Neural cell (in vitro differentiated cells): ENCODE data around the gene MAPK9. TPM values are rescaled to one million over a fixed set of nuclear protein-coding genes. Genes with fewer than 3 reads are reported as not detected.

Experiments used
- H2AFZ ChIP-seq: fragments of 200-600, 300-800 bp; sonication (generic), shearing (Covaris generic); 2 replicates; pipeline ENCODE4 v1.6.0; 2014; ENCODE audit warnings: low read depth, mild to moderate bottlenecking, antibody characterized with exemption, low read length, moderate library complexity
- H3F3A ChIP-seq: fragments of 200-600 bp; shearing (Covaris generic); 2 replicates; pipeline ENCODE4 v1.6.1; 2016; ENCODE audit warnings: mild to moderate bottlenecking, moderate library complexity, mixed read lengths, antibody characterized with exemption, low read length; ENCODE audit not compliant: insufficient read depth, poor library complexity, severe bottlenecking
- H3K27ac ChIP-seq: fragments of 200-600, 300-800 bp; sonication (generic), shearing (Covaris generic); 2 replicates; pipeline ENCODE4 v1.5.1; 2014; ENCODE audit warnings: mild to moderate bottlenecking, low read length, moderate library complexity
- H3K27me3 ChIP-seq: fragments of 300-800, 200-600 bp; sonication (generic), shearing (Covaris generic); 2 replicates; pipeline ENCODE4 v1.6.0; 2014; ENCODE audit warnings: mild to moderate bottlenecking, low read depth, low read length, moderate library complexity; ENCODE audit not compliant: insufficient read depth
- H3K36me3 ChIP-seq: fragments of 300-800, 200-600 bp; sonication (generic), shearing (Covaris generic); 2 replicates; pipeline ENCODE4 v1.5.1; 2014; ENCODE audit warnings: mild to moderate bottlenecking, antibody characterized with exemption, low read length, moderate library complexity; ENCODE audit not compliant: insufficient read depth
- H3K4me2 ChIP-seq: fragments of 300-800, 200-600 bp; sonication (generic), shearing (Covaris generic); 2 replicates; pipeline ENCODE4 v1.6.0; 2014; ENCODE audit warnings: mild to moderate bottlenecking, low read length
- H3K4me3 ChIP-seq: fragments of 300-800, 200-600 bp; sonication (generic), shearing (Covaris generic); 2 replicates; pipeline ENCODE4 v1.5.1; 2014; ENCODE audit warnings: mild to moderate bottlenecking, low read length, moderate library complexity
- H3K79me2 ChIP-seq: fragments of 200-600 bp; shearing (Covaris generic); replicated peaks from 2 replicates; pipeline ENCODE4 v1.6.0; 2014; ENCODE audit warnings: mild to moderate bottlenecking, low read length, moderate library complexity; ENCODE audit not compliant: insufficient read depth
- H3K9ac ChIP-seq: fragments of 300-800, 200-600 bp; sonication (generic), shearing (Covaris generic); 2 replicates; pipeline ENCODE4 v1.6.1; 2016; ENCODE audit warnings: mild to moderate bottlenecking, low read length, mixed read lengths
- H3K9me2 ChIP-seq: fragments of 200-600 bp; shearing (Covaris generic); 2 replicates; pipeline ENCODE4 v1.6.1; 2016; ENCODE audit warnings: mild to moderate bottlenecking, low read length, mixed read lengths; ENCODE audit not compliant: insufficient read depth
- H3K9me3 ChIP-seq: fragments of 200-600, 300-800 bp; sonication (generic), shearing (Covaris generic); 2 replicates; pipeline ENCODE4 v1.6.1; 2016; ENCODE audit warnings: mild to moderate bottlenecking, mixed run types, low read length, moderate library complexity, mixed read lengths
- H4K20me1 ChIP-seq: fragments of 200-600 bp; shearing (Covaris generic); 2 replicates; pipeline ENCODE4 v1.6.1; 2016; ENCODE audit warnings: mild to moderate bottlenecking, mixed run types; ENCODE audit not compliant: insufficient read depth
- CTCF ChIP-seq: fragments of 450-650 bp; IDR thresholded peaks from 2 replicates; pipeline ENCODE4 v1.5.1; 2014; ENCODE audit warnings: antibody characterized with exemption, mild to moderate bottlenecking, moderate library complexity; ENCODE audit not compliant: poor library complexity, severe bottlenecking
- EZH2 ChIP-seq: fragments of 200-600, 300-800 bp; shearing (Covaris generic), sonication (generic); IDR thresholded peaks from 2 replicates; pipeline ENCODE4 v1.6.1; 2014; ENCODE audit warnings: antibody characterized with exemption, low read length, borderline replicate concordance, mild to moderate bottlenecking; ENCODE audit not compliant: insufficient read depth, poor library complexity, severe bottlenecking
- MXI1 ChIP-seq: fragments of 450-650 bp; conservative IDR thresholded peaks from 2 replicates; pipeline ENCODE4 v1.6.1; 2014; ENCODE audit warnings: antibody characterized with exemption, mild to moderate bottlenecking; ENCODE audit not compliant: poor library complexity, severe bottlenecking
- POLR2AphosphoS5 ChIP-seq: IDR thresholded peaks from 2 replicates; pipeline ENCODE4 v1.6.1; 2012
- RAD21 ChIP-seq: fragments of 450-650 bp; conservative IDR thresholded peaks from 2 replicates; pipeline ENCODE4 v1.6.1; 2014; ENCODE audit warnings: antibody characterized with exemption, mild to moderate bottlenecking, moderate library complexity
- REST ChIP-seq: IDR thresholded peaks from 2 replicates; pipeline ENCODE4 v1.6.1; 2012; ENCODE audit warnings: borderline replicate concordance
- TAF1 ChIP-seq: IDR thresholded peaks from 2 replicates; pipeline ENCODE4 v1.6.1; 2012; ENCODE audit warnings: low read depth
- polyA plus RNA-seq: library from polyadenylated mRNA; depleted of rRNA; stranded (reverse); fragments of >200 nt; gene quantifications from 2 replicates; pipeline ENCODE4 v1.2.3, GENCODE V29; 2014

The MAPK9 gene
- polyA plus RNA-seq, 1 donor from 2014 or later = 73.9 TPM

- peaks cover 11% of the 10 kb centered on the region for H3K79me2 ChIP-seq
- H2AFZ ChIP-seq = no peak overlapping the region
- no peaks in the 10 kb centered on the region for H3K9me3 ChIP-seq
- H3K9ac ChIP-seq = no peak overlapping the region
- no peak overlapping the region for H3K4me3 ChIP-seq
- no peaks in the 10 kb centered on the region for H4K20me1 ChIP-seq
- no peak overlapping the region for H3K4me2 ChIP-seq
- H3K27ac ChIP-seq = no peak overlapping the region
- H3K27me3 ChIP-seq = no peaks in the 10 kb centered on the region
- no peaks in the 10 kb centered on the region for H3F3A ChIP-seq
- H3K36me3 ChIP-seq = no peaks in the 10 kb centered on the region
- no peak for TF ChIP-seq MXI1
- no peak for TF ChIP-seq POLR2AphosphoS5
- H3K9me2 ChIP-seq = no peaks in the 10 kb centered on the region
Measured at GRCh38 chr5:180294913-180295555, 3.2 kb upstream of the MAPK9 start.

- Histone ChIP-seq H3K27ac (no peak overlapping the region), H3K4me3 (no peak overlapping the region), H3K9me3 (no peaks in the 10 kb centered on the region), H3K9me2 (no peaks in the 10 kb centered on the region), H3K9ac (no peak overlapping the region), H3K79me2 (peaks cover 16% of the 10 kb centered on the region), H3K36me3 (no peaks in the 10 kb centered on the region), H3F3A (no peaks in the 10 kb centered on the region), H3K27me3 (no peaks in the 10 kb centered on the region), H2AFZ (no peak overlapping the region), H4K20me1 (no peaks in the 10 kb centered on the region), H3K4me2 (no peak overlapping the region)
- no peak for TF ChIP-seq REST
- no peak for TF ChIP-seq RAD21
- no peak for TF ChIP-seq EZH2
Measured at GRCh38 chr5:180294411-180294810, 2.5 kb upstream of the MAPK9 start.

GRCh38 chr5:180291234-180291940, 496 bp downstream of the MAPK9 start:
- peak overlapping the region; percentile 85 for H3K9ac ChIP-seq

More at GRCh38 chr5:180291234-180291940, 496 bp downstream of the MAPK9 start:
- no peaks in the 10 kb centered on the region for H4K20me1 ChIP-seq
- no peaks in the 10 kb centered on the region for H3K36me3 ChIP-seq
- peak overlapping the region; percentile 87 for H3K4me3 ChIP-seq
- H3K27me3 ChIP-seq = no peaks in the 10 kb centered on the region
- no peaks in the 10 kb centered on the region for H3K9me3 ChIP-seq
- H3K79me2 ChIP-seq = peaks cover 43% of the 10 kb centered on the region
- H3F3A ChIP-seq = no peaks in the 10 kb centered on the region
- H2AFZ ChIP-seq = no peak overlapping the region
- peak; percentile 51 for TF ChIP-seq CTCF
- TF ChIP-seq RAD21 = no peak
- TF ChIP-seq TAF1 = no peak
- H3K4me2 ChIP-seq = peak overlapping the region; percentile 52
- peak overlapping the region; percentile 34 for H3K27ac ChIP-seq
- no peaks in the 10 kb centered on the region for H3K9me2 ChIP-seq
